Stimulated activated CD4-positive, alpha-beta T cell treated with anti-CD3 and anti-CD28 coated beads, Interleukin-4, amount 100 ng/mL, for 24 hours (primary cell): Measurements from ENCODE around the gene AGFG2.

ENCODE experiments used
- DNase-seq: peaks from one replicate; pipeline ENCODE4 v3.0.0-alpha.2; 2020

Gene AGFG2

GRCh38 chr7:100573691-100574361 lies 34.8 kb downstream of the AGFG2 start, which contains the start of gene SAP25:
Gene SAP25, minus strand, starts transcription at chr7:100573900. Its CDS starts 158 bp downstream, at chr7:100573742.
- DNase-seq, result no peak

DNA sequence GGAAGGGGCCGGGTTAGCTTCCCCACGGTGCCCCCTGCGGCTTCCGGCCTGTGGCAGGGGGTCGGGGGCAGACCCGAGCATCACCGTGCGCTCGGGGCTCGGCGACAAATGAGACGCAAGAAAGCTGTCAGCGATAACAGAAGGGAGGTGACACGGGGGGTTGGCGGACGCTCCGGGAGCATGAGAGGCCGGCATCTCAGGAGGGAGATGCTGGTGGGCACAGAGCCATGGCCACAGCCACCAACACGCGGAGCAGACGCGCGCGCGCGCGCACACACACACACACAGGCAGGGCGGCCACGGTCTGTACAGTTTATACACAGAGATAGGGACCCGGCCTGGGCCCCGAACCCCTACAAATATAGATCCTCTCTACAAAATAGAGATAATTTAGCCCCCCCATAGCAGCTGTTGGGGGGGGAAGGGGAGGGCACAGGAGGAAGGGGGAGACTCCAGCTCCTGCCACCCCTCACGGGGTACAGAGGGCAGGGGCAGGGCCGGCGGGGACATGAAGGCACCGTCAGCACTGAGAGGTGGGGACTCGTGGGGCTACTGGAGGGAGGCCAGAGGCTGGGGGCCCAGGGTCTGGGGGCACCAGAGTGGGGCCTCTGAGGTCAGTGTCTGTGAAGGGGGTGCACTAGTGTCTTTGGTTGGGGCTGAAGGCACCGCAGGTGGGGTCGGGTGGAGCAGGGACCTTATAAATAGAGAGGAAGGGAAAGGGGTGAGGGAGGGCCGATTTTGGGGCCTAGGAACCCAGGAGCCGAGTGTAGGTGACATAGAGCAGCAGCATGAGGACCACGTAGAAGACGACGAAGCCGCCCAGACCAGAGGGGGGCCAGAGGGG lies 35.6 kb downstream of the AGFG2 start:
- no peak for DNase-seq

- DNase-seq, result no peak
These were observed 36.2 kb downstream of the AGFG2 start for GRCh38 chr7:100575206-100575631.

DNA sequence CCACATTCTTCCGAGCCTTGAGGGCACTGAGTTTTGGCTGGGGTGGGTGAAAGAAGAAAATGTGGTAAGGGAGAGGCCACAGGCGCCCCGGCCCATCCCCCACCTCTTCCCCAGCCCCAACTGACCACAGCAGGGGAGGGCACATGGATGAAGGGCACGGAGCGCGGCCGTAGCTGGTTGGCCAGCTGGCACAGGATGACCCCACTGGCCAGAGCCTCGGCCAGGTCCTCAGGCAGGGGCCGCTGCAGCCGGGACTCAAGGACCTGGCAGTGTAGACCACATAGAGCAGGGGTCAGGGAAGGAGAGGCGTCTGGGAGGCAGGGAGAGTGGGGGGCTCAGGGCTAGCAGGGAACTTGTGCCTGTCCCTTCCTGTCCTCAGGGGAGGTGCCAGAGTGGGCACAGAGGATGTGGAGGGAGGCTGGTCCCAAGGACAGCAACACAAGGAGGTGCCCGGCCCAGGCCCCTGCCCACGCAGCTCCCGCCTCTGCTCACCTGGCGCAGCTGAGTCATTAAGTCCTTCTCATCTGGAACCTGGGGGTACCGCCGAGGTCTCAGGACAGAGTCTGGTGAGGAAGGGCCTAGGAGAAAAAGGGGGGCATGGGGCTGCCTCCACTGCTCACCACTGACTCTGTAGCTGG lies 36.9 kb downstream of the AGFG2 start:
- no peak for DNase-seq

- DNase-seq, result no peak
These were observed 37.5 kb downstream of the AGFG2 start for GRCh38 chr7:100576384-100576993.

DNA sequence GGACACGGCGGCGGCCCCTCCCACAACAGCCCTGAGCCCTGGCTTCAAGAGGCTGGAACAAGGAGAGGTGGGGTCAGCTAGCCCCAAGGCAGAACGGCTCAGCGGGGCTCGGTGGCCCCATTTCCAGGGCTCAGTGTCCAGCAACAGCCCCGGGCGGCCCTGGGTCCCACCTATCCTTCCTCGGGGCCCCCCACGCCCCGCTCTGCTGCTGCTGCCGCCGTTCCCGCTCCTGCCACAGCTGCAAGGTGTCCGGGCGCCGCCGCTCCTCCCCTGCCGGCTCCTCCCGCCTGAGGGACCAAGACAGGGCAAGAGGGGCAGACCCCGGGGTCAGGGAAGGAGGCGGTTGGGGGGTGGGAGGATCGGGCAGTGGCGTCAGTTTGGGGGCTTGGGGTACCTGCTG lies 38.1 kb downstream of the AGFG2 start:
- DNase-seq, result no peak

- DNase-seq, result no peak
These were observed 38.5 kb downstream of the AGFG2 start for GRCh38 chr7:100577507-100577906.

- no peak for DNase-seq
These were observed 39.5 kb downstream of the AGFG2 start for GRCh38 chr7:100578246-100579183.

GRCh38 chr7:100580466-100581283 lies 41.7 kb downstream of the AGFG2 start:
- DNase-seq, result no peak

DNA sequence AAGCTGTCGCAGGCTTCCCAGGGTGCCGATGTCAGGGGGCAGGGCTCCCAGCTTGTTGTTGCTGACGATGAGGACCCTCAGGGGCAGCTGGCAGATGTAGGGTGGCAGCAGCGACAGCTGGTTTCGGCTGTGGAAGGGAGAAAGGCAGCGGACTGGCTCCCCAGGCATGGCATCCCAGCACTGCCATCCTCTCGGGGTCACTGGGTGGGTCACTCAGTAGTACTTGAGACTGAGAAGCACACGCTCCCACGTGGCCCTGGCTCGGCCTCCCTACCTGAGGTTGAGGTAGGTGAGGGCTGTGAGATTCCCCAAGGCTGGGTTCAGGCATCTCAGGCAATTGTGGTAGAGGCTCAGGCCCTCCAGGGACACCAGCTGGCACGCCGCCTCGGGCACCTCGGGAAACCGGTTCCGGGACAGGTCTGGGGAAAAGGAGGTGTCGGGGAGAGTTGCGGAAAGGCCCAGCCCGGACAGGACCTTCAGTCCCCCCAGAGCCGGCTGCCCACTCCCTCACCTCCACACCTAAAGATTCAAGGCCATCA lies 43.1 kb downstream of the AGFG2 start:
- no peak for DNase-seq

DNA sequence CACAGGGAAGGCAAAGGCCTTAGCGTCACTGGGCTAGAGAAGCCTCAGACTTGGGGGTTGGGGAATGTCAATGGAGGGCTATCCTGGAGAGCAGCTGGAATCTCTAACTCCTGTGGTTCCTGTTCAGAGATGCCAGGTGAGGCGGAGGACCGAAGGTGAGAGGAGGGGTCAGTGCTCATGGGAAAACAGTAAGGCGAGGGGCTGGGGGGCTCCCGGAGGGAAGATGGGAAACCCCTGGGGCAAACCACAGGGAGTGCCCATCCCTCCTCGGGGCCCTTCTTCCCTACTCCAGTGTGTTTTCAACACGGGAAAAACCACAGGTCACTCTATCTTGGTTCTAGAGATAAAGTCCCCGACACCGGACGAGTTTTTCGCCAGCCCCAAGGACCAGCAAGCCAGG lies 43.6 kb downstream of the AGFG2 start:
- no peak for DNase-seq

- DNase-seq, result peak; percentile 72
These were observed 44.4 kb downstream of the AGFG2 start for GRCh38 chr7:100583132-100584053.

DNA sequence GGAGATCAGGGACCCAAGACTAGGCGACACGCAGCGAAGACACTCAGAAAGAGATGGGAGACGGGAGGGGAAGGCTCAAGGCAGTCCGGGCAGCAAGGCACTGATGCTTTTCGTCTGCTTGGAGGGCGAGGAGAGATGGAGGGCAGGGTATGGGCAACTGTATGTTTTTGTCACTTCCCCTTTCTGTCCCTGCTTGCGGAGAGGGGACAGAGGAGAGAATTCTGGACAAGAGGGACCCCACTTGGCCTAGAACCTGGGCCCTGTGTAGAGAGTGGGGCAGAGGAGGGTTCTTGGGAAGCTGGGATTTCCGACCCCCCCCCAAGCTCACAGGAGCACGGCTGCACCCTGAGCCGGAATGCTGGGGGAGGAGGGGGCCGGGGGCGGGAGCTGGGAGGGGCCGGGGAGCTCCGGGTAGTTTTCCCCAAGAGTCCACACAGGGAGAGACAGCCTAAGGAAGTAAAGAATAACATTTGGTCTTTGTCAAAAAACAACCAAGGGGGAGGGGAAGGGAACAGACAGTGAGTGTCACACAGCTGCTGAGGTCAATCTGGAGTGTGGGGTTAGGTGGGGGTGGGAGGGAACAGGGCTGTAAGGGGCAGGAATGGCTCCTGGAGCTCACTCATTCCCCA lies 45.2 kb downstream of the AGFG2 start:
- no peak for DNase-seq

- no peak for DNase-seq
These were observed 45.9 kb downstream of the AGFG2 start for GRCh38 chr7:100584683-100585510.

DNA sequence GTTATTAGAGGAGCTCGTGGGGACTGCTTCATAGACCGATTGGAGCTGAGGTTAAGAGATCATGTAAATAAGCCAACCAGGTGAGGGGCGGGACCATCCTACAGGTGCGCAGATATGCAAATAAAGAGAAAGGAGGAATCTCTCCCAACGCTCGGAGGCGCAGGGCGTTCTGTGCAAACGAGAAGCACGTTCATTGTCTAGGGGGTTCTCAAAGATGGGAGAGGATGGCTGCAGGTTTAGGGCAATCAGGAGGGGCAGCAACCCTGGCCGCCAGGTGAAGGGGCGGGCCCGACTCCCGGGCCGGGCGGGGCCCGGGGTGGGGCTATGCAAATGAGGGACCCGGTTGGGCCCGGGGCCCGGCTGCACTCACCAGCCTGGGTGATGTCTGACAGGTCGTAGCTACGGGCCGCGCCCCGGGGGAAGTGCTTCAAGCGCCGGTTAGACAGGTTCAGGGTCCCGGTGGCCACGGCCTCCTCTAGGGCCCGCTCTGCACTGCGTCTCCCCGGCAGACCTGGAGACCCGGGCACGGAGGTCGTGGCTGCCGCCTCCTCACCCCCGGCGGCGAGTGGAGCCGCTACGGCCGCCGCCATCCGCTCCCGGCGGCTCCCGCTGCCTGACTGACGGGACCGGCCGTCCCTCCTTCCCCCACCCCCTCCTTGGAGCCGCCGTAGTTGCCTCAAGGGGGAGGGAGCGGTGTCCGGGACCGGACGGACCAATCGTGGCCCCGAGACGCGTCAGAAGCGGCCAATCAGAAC lies 46.7 kb downstream of the AGFG2 start, which contains the start of gene LRCH4:
LRCH4 (minus strand) TSS at position 619 of the 755 bp plus-strand sequence; CDS start at position 590, 29 bp downstream.
- DNase-seq, result peak; percentile 47

DNA sequence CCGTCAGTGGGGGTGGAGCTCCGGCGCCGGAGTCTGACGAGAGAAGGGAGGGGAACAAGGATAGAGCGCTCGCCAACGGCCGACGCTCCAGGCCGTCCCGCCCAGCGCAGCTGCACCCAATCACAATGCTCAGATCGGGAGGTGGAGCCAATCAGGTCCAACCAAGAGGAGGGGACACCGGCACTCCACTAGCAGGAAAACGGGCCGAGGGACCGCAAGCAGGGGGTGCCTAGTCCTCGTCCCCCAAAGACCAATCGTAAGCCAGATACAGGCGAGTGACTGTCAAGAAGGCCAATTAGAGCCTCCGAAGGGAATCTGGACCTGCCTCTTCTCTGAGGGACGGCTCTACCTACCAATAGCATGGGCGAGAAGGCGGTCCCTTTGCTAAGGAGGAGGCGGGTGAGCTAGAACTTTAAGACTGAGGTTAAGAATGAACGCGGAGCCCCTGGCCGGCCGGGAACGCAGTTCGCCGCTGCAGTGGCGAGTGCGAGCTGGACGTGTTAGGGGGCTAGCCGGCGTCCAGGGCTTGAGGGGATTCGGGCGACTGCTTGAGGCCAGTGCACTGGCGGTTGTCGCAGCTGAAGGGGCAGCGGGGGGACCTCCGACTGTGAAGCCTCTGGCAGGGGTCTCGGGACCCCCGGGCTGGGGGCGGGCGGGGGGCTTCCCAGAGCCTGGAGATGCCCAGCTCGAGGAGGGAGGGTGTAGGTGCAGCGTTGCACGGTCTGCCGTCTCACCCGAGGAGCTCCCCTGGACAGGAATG lies 47.4 kb downstream of the AGFG2 start, which contains the start of gene FBXO24:
FBXO24 (plus strand) TSS at position 63 of the 760 bp plus-strand sequence; CDS start at position 361, 298 bp downstream.
- peak; percentile 99 for DNase-seq
